HG02870 (cell line): Measurements from ENCODE around the gene CATSPERZ.

Experiments used
- ATAC-seq: cut with Tn5 transposase; IDR thresholded peaks from one replicate; pipeline ENCODE4 v1.9.1; 2021; ENCODE audit warnings: mild to moderate bottlenecking, moderate library complexity; ENCODE audit not compliant: unreplicated experiment

CATSPERZ gene

DNA sequence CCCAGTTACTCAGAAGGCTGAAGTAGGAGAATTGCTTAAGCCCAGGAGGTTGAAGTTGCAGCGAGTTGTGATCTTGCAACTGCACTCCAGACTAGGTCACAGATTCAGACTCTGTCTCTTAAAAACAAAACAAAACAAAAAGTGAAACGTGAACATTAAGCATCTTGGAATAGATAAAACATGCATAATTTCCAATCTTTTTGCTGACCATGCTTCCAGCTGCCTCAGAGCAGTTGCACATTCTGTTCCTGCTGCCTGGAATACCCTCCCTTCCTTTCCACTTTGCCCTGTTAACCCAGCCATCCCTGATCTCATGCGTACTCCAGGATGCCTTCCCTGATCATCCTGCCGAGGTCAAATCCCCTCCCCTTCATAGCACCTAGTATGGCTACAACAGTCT is 39.1 kb downstream of the CATSPERZ start:
- ATAC-seq = no peak

DNA sequence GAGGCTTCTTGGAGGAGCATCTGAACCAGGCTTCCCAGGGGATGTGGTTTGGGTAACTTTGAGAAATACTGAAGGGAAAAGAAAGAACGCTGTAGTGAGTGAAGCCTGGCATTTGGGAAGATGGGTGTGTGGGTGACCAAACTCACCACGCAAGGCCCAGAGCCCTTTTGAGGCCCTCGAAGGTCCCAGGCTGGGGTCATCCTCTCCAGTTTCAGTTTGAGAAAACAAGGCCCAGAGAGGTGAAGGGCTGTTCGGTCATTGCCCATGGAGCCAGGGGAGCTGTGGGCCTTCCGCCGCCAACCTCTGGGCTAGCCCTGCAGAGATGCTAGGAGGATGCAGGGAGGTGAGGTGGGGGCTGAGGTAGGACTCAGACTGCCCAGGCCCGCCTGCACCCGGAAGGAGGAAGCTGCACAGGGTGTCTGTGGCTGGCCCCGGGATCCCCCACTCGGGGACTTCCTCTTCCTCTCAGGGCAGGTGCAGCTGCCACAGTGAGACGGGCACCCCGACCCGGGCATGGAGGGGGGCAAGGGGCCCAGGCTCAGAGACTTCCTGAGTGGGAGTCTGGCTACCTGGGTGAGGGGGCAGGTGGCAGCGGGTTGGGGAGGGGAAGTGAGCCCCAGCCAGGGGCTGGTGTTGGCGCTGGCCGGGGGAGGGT is 39.7 kb downstream of the CATSPERZ start, which contains the start of gene CCDC88B:
CCDC88B (plus strand) TSS at position 451 of the 655 bp plus-strand sequence; CDS start at position 514, 63 bp downstream.
- peak; percentile 39 for ATAC-seq

DNA sequence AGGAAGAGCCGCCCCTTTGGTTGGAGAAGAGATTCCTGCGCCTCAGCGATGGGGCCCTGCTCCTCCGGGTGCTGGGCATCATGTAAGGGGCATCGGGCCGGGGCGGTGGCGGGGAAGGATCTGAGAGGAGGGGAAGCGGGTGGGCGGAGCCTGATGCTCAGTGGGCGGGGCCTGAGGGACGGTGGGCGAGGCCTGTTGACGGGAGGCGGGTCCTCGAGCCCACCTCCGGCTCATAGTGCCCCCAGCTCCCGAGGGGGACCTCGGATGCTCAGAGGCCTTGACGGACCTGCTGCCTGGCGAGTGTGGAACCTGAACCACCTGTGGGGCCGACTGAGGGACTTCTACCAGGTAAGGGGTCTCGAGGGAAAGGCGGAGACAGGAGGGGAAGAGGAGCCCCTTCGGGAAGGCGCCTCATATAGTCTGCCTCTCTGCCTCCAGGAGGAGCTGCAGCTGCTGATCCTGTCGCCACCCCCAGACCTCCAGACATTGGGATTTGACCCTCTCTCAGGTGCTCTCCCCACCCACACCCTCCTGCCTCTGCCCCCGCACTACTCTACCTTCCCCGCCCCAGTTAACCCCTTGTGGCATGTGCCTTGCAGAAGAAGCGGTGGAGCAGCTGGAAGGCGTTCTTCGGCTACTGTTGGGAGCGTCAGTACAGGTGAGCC is 40.6 kb downstream of the CATSPERZ start:
- ATAC-seq = no peak

DNA sequence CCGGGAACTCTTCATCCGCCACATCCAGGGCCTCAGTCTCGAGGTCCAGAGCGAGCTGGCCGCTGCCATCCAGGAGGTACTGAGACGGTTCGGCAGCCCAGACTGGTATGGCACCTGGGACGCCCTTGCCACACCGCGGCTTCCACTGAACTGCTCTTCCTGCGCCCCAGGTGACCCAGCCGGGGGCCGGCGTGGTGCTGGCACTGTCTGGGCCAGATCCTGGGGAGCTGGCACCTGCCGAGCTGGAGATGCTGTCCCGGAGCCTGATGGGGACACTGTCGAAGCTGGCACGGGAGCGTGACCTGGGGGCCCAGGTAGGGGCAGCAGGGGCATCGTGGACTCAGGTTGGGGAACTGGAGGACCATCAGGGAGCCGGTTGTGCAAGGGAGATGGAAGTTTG is 41.3 kb downstream of the CATSPERZ start:
- no peak for ATAC-seq

DNA sequence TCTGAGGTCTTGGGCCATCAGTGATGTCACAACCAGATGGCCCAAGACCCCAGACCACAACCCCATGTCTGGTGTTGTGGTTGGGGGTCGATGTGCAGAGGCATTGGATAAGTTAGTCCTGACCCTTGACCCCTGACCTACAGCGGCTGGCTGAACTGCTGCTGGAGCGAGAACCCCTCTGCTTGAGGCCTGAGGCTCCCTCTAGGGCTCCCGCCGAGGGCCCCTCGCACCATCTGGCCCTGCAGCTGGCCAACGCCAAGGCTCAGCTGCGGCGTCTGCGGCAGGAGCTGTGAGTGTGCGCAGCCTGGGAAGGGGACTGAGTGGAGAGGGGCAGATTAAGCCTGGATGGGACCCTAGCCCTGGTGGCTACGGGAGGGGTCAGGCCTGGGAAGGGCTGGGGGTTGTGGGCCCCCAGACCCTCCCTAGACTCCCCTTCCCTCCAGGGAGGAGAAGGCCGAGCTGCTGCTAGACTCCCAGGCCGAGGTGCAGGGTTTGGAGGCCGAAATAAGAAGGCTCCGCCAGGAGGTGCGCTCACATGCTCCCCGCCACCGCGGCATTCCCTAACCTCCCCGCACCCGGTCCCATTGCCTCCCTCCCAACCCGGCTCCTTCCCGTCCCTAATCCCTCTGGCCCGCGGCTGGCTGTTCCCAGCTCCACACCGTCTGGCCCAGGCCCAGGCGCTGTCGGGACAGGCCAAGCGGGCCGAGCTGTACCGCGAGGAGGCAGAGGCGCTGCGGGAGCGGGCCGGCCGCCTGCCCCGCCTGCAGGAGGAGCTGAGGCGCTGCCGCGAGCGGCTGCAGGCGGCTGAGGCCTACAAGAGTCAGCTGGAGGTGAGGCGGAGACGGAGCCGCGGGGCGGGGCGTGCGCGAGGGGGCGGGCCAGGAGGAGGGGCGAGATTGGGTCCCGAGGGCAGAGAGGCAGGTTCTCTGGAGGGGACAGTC is 42.0 kb downstream of the CATSPERZ start:
- ATAC-seq = peak; percentile 43

DNA sequence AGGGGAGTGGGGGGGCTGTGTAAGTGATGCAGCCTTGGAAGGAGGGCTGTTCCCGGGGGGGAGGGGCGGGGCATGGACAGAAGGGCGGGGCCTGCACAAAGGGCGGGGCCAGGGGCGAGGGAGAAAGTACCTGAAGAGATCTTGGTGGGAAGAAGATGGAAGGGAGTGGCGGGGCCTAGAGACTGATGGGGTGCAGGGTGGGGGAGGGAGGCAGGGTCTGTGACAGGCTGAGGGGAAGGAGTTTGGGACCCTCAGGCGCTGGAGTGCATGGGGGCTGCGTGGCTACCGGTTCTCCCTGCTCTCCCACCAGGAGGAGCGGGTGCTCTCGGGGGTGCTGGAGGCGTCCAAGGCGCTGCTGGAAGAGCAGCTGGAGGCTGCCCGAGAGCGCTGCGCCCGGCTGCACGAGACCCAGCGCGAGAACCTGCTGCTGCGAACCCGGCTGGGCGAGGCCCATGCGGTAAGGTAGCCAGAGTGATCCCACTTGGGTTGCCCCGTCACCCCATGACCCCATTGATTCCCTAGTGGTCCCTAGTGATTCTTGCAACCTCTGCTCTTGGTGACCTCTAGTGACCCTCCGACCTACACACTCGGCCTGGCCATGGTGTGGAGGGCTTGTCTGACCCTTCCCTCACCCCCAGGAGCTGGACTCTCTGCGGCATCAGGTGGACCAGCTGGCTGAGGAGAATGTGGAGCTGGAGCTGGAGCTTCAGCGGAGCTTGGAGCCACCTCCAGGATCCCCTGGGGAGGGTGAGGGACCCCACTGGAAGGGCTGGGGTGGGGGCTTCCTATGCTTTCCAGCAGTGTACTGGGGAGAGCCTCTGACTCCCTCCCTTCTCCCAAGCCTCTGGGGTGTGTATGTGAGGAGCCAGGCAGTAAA is 42.9 kb downstream of the CATSPERZ start:
- no peak for ATAC-seq

DNA sequence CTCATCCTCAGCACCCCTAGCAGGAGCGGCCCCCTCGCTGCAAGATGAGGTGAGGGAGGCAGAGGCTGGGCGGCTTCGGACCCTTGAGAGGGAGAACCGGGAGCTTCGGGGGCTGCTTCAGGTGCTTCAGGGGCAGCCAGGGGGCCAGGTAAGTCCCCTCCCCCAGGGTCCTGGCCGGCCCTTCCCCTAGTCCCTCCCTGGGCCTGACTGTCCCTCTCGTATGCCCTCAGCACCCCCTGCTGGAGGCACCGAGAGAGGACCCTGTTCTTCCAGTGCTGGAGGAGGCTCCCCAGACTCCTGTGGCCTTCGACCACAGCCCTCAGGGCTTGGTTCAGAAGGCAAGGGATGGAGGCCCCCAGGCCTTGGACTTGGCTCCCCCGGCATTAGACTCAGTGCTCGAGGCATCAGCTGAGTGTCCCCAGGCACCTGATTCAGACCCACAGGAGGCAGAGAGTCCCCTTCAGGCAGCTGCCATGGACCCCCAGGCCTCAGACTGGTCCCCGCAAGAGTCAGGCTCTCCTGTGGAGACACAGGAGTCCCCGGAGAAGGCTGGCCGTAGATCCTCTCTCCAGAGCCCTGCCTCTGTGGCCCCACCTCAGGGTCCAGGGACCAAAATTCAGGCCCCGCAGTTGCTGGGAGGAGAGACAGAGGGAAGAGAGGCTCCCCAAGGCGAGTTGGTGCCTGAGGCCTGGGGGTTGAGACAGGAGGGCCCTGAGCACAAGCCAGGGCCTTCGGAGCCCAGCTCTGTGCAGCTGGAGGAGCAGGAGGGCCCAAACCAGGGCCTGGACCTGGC is 43.8 kb downstream of the CATSPERZ start:
- no peak for ATAC-seq

DNA sequence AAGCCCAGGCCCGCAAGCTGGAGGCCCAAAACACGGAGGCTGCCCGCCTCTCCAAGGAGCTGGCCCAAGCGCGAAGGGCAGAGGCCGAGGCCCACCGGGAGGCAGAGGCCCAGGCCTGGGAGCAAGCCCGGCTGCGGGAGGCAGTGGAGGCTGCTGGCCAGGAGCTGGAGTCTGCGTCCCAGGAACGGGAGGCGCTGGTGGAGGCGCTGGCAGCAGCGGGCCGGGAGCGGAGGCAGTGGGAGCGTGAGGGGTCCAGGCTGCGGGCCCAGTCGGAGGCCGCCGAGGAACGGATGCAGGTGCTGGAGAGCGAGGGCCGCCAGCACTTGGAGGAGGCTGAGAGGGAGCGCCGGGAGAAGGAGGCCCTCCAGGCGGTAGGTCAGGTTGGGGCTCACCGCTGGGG is 44.6 kb downstream of the CATSPERZ start:
- no peak for ATAC-seq

DNA sequence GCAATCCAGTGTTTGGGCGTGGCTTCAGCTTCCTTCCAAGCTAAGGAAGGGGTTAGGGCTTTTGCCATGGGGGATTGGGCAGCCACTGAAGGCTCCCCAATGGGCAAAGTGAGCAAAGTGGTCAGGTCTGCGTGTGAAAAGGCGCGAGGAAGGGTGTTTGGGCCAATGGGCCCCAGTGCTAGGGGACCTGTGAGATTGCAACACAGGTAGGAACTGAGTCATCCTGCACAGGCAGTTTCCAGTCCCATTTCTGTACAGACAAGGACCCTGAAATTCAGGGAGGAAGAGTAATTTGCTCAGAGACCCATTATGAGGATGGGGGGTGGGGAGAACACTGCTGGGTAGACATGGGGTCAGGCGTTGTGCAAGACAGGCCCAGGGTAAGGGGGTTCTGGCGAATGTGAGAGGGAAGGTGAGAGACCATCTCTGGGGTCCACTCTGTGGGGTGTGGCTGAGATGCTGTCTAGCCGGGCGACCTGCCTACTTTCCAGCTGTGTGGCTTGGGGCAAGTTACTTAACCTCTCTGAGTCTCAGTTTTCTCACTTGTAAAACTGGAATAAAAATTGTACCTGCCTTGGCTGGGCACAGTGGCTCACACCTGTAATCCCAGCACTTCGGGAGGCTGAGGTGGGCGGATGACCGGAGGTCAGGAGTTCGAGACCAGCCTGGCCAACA is 47.2 kb downstream of the CATSPERZ start:
- ATAC-seq = no peak

DNA sequence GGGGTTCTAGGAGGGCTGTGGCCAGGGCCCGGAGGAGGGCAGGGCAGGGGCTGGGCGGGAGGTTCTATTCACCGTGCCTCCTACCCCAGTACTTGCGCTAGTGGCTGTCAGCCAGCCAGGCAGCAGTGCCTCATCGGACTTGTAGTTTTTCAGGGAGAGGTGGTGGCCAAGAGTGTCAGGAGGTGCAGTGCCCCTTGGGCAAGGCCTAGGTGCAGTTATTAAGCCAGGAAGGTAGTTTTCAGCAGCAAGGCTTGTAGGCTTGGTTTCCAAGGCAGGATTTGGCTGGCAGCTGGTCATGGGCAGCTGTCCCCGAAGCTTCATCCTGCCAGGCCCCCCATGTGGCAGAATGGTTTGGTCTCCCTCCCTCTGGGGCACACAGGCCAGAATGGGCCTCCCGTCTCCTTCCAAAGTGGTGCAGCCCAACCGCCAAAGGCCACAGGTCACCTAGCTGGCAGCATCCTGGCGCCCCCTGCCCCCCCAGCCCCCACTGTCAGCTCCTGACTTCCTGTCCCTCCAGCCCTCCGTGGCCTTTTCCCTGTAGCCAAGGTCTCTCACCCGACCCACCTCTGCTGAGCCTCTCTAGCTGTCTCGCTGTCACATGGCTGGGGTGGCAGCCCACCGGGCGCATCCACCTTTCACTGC is 48.3 kb downstream of the CATSPERZ start:
- no peak for ATAC-seq

DNA sequence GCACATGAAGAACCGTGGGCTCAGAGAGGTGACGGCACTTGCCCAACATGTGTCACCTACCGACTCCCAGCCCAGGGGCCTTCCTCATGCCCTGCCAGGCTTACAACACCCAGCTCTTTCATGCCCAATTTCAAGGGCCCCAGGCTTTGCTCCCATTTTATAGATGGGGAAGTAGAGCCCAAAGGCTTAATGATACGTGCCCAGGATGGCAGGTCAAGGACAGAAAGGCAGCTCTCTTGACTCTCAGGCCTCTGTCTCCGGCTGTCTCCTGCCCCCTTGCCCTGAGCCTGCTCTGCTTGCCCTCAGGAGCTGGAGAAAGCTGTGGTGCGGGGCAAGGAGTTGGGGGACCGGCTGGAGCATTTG is 48.8 kb downstream of the CATSPERZ start:
- ATAC-seq = no peak

DNA sequence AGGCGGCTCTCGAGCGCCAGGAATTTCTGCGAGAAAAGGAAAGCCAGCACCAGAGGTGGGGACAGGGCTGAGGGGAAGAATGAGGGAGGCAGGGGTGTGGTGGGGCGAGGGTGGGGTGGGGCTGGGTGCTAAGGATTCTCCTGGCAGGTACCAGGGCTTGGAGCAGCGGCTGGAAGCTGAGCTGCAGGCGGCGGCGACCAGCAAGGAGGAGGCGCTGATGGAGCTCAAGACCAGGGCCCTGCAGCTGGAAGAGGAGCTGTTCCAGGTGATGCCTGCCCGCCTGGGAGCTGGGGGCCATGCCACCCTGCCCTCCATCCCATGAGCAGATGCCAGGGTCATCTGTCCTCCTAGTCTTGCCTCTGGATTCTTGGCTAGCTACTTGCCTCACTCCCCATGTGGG is 49.2 kb downstream of the CATSPERZ start:
- no peak for ATAC-seq

DNA sequence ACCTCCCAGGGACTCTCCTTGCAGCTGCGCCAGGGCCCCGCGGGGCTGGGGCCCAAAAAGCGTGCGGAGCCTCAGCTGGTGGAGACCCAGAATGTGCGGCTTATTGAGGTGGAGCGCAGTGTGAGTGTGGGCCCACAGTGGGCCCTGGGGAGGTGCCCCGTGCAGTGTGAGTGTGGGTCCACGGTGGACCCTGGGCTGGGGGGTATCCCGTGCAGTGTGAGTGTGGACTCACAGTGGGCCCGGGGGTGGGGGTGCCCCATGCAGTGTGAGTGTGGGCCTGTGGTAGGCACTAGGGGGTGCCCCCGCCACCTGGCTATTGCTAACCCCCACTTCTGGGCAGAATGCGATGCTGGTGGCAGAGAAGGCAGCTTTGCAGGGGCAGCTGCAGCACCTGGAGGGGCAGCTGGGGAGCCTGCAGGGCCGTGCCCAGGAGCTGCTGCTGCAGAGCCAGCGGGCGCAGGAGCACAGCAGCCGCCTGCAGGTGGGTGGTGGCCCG is 51.0 kb downstream of the CATSPERZ start:
- ATAC-seq = no peak

DNA sequence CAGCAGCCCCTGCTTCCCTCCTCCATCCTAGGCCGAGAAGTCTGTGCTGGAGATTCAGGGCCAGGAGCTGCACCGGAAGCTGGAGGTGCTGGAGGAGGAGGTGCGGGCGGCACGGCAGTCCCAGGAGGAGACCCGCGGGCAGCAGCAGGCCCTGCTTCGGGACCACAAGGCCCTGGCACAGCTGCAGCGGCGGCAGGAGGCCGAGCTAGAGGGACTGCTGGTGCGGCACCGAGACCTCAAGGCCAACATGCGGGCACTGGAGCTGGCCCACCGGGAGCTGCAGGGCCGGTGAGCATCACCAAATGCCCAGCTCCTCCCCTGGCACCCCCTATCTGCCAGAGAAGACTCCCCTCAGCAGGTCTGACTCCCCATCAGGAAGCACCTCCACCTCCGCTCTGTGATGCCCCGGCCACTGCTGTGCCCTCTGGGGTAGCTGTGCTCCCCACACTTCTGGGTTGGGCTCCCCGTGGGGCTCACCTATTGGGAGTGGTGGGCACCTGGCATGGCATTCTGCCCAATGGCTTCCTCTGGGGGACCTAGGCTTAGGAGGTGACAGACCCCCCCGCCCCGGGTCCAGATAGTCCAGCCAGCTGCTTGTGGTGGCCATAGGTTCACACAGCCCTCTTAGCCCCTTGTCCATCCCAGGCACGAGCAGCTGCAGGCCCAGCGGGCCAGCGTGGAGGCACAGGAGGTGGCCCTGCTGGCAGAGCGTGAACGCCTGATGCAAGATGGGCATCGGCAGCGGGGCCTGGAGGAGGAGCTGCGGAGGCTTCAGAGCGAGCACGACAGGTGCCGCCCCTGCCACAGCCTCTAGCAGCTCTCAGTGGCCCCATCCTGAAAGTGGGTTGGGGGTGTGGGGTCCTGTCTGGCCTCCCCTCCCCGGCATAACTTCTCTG is 52.2 kb downstream of the CATSPERZ start:
- ATAC-seq = no peak

DNA sequence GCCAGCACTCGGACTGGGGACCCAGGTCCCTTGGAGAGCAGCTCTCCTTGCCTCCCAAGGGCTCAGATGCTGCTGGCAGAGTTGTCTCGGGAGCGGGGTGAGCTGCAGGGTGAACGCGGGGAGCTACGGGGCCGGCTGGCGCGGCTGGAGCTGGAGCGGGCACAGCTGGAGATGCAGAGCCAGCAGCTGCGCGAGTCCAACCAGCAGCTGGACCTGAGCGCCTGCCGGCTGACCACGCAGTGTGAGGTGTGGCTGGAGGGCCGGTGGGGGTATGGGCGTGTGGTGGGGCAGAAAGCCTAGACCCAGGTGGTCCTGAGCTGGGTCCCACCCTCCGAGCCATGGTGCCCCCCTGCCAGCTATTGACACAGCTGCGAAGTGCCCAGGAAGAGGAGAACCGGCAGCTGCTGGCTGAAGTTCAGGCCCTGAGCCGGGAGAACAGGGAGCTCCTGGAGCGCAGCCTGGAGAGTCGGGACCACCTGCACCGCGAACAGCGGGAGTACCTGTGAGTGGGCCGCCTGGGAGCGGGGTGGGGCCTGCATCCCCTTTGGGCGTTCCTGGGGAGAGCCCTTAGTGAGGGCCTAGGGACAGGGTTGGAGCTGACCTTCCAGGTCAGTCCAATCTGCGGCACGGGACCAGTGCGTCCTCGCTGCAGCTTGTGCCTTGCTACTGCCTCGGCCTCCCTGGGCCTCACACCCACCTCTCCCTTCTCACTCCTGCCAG is 53.0 kb downstream of the CATSPERZ start:
- no peak for ATAC-seq

DNA sequence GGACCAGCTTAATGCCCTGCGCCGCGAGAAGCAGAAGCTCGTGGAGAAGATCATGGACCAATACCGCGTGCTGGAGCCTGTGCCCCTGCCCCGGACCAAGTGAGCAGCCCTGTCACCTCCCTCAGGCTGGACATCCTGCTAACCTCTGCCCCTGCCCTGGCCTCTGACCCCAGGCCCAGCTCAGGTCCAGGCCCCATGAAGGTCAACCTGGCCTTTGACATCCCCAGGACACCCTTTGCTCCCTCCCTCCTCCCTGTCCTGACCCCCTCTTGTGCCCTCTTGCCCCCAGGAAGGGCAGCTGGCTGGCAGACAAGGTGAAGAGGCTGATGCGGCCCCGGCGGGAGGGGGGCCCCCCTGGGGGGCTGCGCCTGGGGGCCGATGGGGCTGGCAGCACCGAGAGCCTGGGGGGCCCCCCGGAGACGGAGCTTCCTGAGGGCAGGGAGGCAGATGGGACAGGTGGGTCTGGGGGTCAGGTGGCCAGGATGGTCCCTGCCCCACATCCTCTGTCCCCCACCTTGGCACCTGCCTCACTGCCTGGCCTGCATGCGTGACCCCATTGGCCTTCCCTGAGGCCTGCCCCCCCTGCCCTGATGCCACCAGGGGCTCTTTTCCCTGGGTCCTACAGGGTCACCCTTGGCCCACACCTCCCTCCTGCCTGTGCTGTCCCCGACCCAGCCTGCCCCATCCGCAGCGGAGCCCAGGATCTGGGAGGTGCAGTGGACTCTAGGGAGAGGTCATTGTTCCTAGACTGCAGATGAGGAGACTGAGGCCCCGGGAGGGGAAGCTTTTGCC is 53.8 kb downstream of the CATSPERZ start:
- no peak for ATAC-seq
